Measurements from ENCODE around the gene NLRC5.

NLRC5 gene

GRCh38 chr16:56988948-56989945 is at the start of gene NLRC5:
NLRC5 (plus strand) TSS chr16:56989557; CDS start chr16:57020713, 31,156 bp downstream.
- FAIRE-seq (peak; percentile 13), DNase-seq (ENCODE audit: insufficient read length, low spot score) (peak; percentile 80)

- FAIRE-seq = no peak
- DNase-seq (ENCODE audit: insufficient read length, low spot score) = no peak
Observed at GRCh38 chr16:56939801-56940200, 49.6 kb upstream of the NLRC5 start.

GRCh38 chr16:56941092-56941491 is 48.3 kb upstream of the NLRC5 start:
- DNase-seq (ENCODE audit: insufficient read length, low spot score) (no peak), FAIRE-seq (no peak)

- no peak for DNase-seq (ENCODE audit: insufficient read length, low spot score)
- FAIRE-seq = no peak
Observed at GRCh38 chr16:56941856-56942331, 47.5 kb upstream of the NLRC5 start.

- FAIRE-seq (no peak), DNase-seq (ENCODE audit: insufficient read length, low spot score) (no peak)
Observed at GRCh38 chr16:56943761-56944375, 45.5 kb upstream of the NLRC5 start.

- no peak for DNase-seq (ENCODE audit: insufficient read length, low spot score)
- no peak for FAIRE-seq
Observed at GRCh38 chr16:56944954-56945839, 44.2 kb upstream of the NLRC5 start.

GRCh38 chr16:56945847-56946527 is 43.4 kb upstream of the NLRC5 start:
- FAIRE-seq (no peak), DNase-seq (ENCODE audit: insufficient read length, low spot score) (no peak)

- DNase-seq (ENCODE audit: insufficient read length, low spot score) (no peak), FAIRE-seq (no peak)
Observed at GRCh38 chr16:56946767-56947603, 42.4 kb upstream of the NLRC5 start.

GRCh38 chr16:56947604-56947995 is 41.8 kb upstream of the NLRC5 start:
- no peak for FAIRE-seq
- DNase-seq (ENCODE audit: insufficient read length, low spot score) = no peak

GRCh38 chr16:56948234-56948633 is 41.1 kb upstream of the NLRC5 start:
- FAIRE-seq (no peak), DNase-seq (ENCODE audit: insufficient read length, low spot score) (no peak)

GRCh38 chr16:56950051-56950450 is 39.3 kb upstream of the NLRC5 start:
- FAIRE-seq = no peak
- no peak for DNase-seq (ENCODE audit: insufficient read length, low spot score)

- FAIRE-seq = no peak
Observed at GRCh38 chr16:56950455-56950854, 38.9 kb upstream of the NLRC5 start.

GRCh38 chr16:56950881-56951771 is 38.2 kb upstream of the NLRC5 start:
- peak; percentile 84 for FAIRE-seq
- peak; percentile 65 for DNase-seq (ENCODE audit: insufficient read length, low spot score)

More at GRCh38 chr16:56950455-56950854, 38.9 kb upstream of the NLRC5 start:
- no peak for DNase-seq (ENCODE audit: insufficient read length, low spot score)

- DNase-seq (ENCODE audit: insufficient read length, low spot score) (no peak), FAIRE-seq (no peak)
Observed at GRCh38 chr16:56953006-56953405, 36.4 kb upstream of the NLRC5 start.

GRCh38 chr16:56956076-56956475 is 33.3 kb upstream of the NLRC5 start:
- FAIRE-seq (no peak), DNase-seq (ENCODE audit: insufficient read length, low spot score) (no peak)

GRCh38 chr16:56956756-56957155 is 32.6 kb upstream of the NLRC5 start:
- DNase-seq (ENCODE audit: insufficient read length, low spot score) = no peak
- FAIRE-seq = no peak

GRCh38 chr16:56960681-56961281 is 28.6 kb upstream of the NLRC5 start:
- DNase-seq (ENCODE audit: insufficient read length, low spot score) (no peak), FAIRE-seq (no peak)

- DNase-seq (ENCODE audit: insufficient read length, low spot score) (no peak), FAIRE-seq (no peak)
Observed at GRCh38 chr16:56961386-56961785, 28.0 kb upstream of the NLRC5 start.

All from HTR-8/SVneo (cell line).